ENCODE measurements around the gene ZBTB20.

The ZBTB20 gene

GRCh38 chr3:114484919-114485318, 662.2 kb downstream of the ZBTB20 start:
- no peak overlapping the region for H2AFZ ChIP-seq (ENCODE audit: low read length)
- H3K27me3 ChIP-seq (replicated peaks; ENCODE audit: insufficient read depth, low read length) = no peaks in the 10 kb centered on the region
- H3F3A ChIP-seq (ENCODE audit: insufficient read depth, low read length) = no peaks in the 10 kb centered on the region
- no peaks in the 10 kb centered on the region for H4K20me1 ChIP-seq (ENCODE audit: insufficient read depth, low read length)
- TF ChIP-seq EZH2 (optimal IDR thresholded peaks at IDR 0.05; ENCODE audit: low read depth, low read length) = no peak
- no peak overlapping the region for H3K27ac ChIP-seq (ENCODE audit: low read length)
- H3K79me2 ChIP-seq (ENCODE audit: low read length) = no peaks in the 10 kb centered on the region
- H3K9me3 ChIP-seq (replicated peaks; ENCODE audit: insufficient read depth, low read length) = no peaks in the 10 kb centered on the region
- H3K9ac ChIP-seq (ENCODE audit: low read length) = no peak overlapping the region
- H3K4me3 ChIP-seq (ENCODE audit: low read length) = no peak overlapping the region
- H3K4me2 ChIP-seq (ENCODE audit: low read depth, low read length) = no peak overlapping the region
- no peaks in the 10 kb centered on the region for H3K4me1 ChIP-seq (ENCODE audit: low read length)
- H3K36me3 ChIP-seq (replicated peaks; ENCODE audit: insufficient read depth, low read length) = no peaks in the 10 kb centered on the region
- H3K9me2 ChIP-seq (replicated peaks; ENCODE audit: insufficient read depth, low read length) = no peaks in the 10 kb centered on the region
- no peak for DNase-seq

- H3K4me2 ChIP-seq (ENCODE audit: low read depth, low read length) = no peak overlapping the region
- no peaks in the 10 kb centered on the region for H3K9me3 ChIP-seq (replicated peaks; ENCODE audit: insufficient read depth, low read length)
- no peaks in the 10 kb centered on the region for H3K79me2 ChIP-seq (ENCODE audit: low read length)
- H3K27ac ChIP-seq (ENCODE audit: low read length) = no peak overlapping the region
- no peak for DNase-seq
- no peaks in the 10 kb centered on the region for H4K20me1 ChIP-seq (ENCODE audit: insufficient read depth, low read length)
- H3K36me3 ChIP-seq (replicated peaks; ENCODE audit: insufficient read depth, low read length) = no peaks in the 10 kb centered on the region
- H3K4me3 ChIP-seq (ENCODE audit: low read length) = no peak overlapping the region
- H3K27me3 ChIP-seq (replicated peaks; ENCODE audit: insufficient read depth, low read length) = no peaks in the 10 kb centered on the region
- no peaks in the 10 kb centered on the region for H3K4me1 ChIP-seq (ENCODE audit: low read length)
- no peak overlapping the region for H2AFZ ChIP-seq (ENCODE audit: low read length)
- TF ChIP-seq EZH2phosphoT487 (IDR thresholded peaks at IDR 0.05; ENCODE audit: low read length) (no peak), EZH2 (optimal IDR thresholded peaks at IDR 0.05; ENCODE audit: low read depth, low read length) (no peak), CTCF (IDR thresholded peaks at IDR 0.05; ENCODE audit: low read length) (no peak)
- no peaks in the 10 kb centered on the region for H3F3A ChIP-seq (ENCODE audit: insufficient read depth, low read length)
- no peak overlapping the region for H3K9ac ChIP-seq (ENCODE audit: low read length)
- H3K9me2 ChIP-seq (replicated peaks; ENCODE audit: insufficient read depth, low read length) = no peaks in the 10 kb centered on the region
These were observed 666.0 kb downstream of the ZBTB20 start for GRCh38 chr3:114481113-114481512.

GRCh38 chr3:114480442-114480841, 666.6 kb downstream of the ZBTB20 start:
- H2AFZ ChIP-seq (ENCODE audit: low read length) = no peak overlapping the region
- H3K9me3 ChIP-seq (replicated peaks; ENCODE audit: insufficient read depth, low read length) = no peaks in the 10 kb centered on the region
- H3K4me3 ChIP-seq (ENCODE audit: low read length) = no peak overlapping the region
- no peak for DNase-seq
- H3K4me1 ChIP-seq (ENCODE audit: low read length) = no peaks in the 10 kb centered on the region
- H4K20me1 ChIP-seq (ENCODE audit: insufficient read depth, low read length) = no peaks in the 10 kb centered on the region
- no peak overlapping the region for H3K9ac ChIP-seq (ENCODE audit: low read length)
- no peaks in the 10 kb centered on the region for H3K9me2 ChIP-seq (replicated peaks; ENCODE audit: insufficient read depth, low read length)
- H3K36me3 ChIP-seq (replicated peaks; ENCODE audit: insufficient read depth, low read length) = no peaks in the 10 kb centered on the region
- no peak for TF ChIP-seq CTCF (IDR thresholded peaks at IDR 0.05; ENCODE audit: low read length)
- TF ChIP-seq EZH2phosphoT487 (IDR thresholded peaks at IDR 0.05; ENCODE audit: low read length) = no peak
- TF ChIP-seq EZH2 (optimal IDR thresholded peaks at IDR 0.05; ENCODE audit: low read depth, low read length) = no peak
- H3K4me2 ChIP-seq (ENCODE audit: low read depth, low read length) = no peak overlapping the region
- H3K79me2 ChIP-seq (ENCODE audit: low read length) = no peaks in the 10 kb centered on the region
- no peaks in the 10 kb centered on the region for H3F3A ChIP-seq (ENCODE audit: insufficient read depth, low read length)
- H3K27ac ChIP-seq (ENCODE audit: low read length) = no peak overlapping the region
- no peaks in the 10 kb centered on the region for H3K27me3 ChIP-seq (replicated peaks; ENCODE audit: insufficient read depth, low read length)

GRCh38 chr3:114478801-114479200, 668.3 kb downstream of the ZBTB20 start:
- no peaks in the 10 kb centered on the region for H3K4me1 ChIP-seq (ENCODE audit: low read length)
- H3K9me2 ChIP-seq (replicated peaks; ENCODE audit: insufficient read depth, low read length) = no peaks in the 10 kb centered on the region
- no peaks in the 10 kb centered on the region for H4K20me1 ChIP-seq (ENCODE audit: insufficient read depth, low read length)
- no peak overlapping the region for H3K4me3 ChIP-seq (ENCODE audit: low read length)
- no peaks in the 10 kb centered on the region for H3K79me2 ChIP-seq (ENCODE audit: low read length)
- no peaks in the 10 kb centered on the region for H3F3A ChIP-seq (ENCODE audit: insufficient read depth, low read length)
- H3K27me3 ChIP-seq (replicated peaks; ENCODE audit: insufficient read depth, low read length) = no peaks in the 10 kb centered on the region
- DNase-seq = no peak
- H3K27ac ChIP-seq (ENCODE audit: low read length) = no peak overlapping the region
- no peak overlapping the region for H3K4me2 ChIP-seq (ENCODE audit: low read depth, low read length)
- no peaks in the 10 kb centered on the region for H3K9me3 ChIP-seq (replicated peaks; ENCODE audit: insufficient read depth, low read length)
- TF ChIP-seq CTCF (IDR thresholded peaks at IDR 0.05; ENCODE audit: low read length) (no peak), EZH2 (optimal IDR thresholded peaks at IDR 0.05; ENCODE audit: low read depth, low read length) (no peak), EZH2phosphoT487 (IDR thresholded peaks at IDR 0.05; ENCODE audit: low read length) (no peak)
- no peaks in the 10 kb centered on the region for H3K36me3 ChIP-seq (replicated peaks; ENCODE audit: insufficient read depth, low read length)
- H2AFZ ChIP-seq (ENCODE audit: low read length) = no peak overlapping the region
- no peak overlapping the region for H3K9ac ChIP-seq (ENCODE audit: low read length)

Measured in MM.1S (cell line).